Neuronal stem cell (in vitro differentiated cells): ENCODE results near the gene SSX3.
"Not testable (repeated sequence)": the region's sequence is repeated elsewhere in the genome, so short reads cannot be mapped to it uniquely, and the experiment has no call there.

Experiments
- DNase-seq: peaks from one replicate; pipeline ENCODE4 v3.0.0-alpha.2; 2013; ENCODE audit warnings: low spot score
- H2AFZ ChIP-seq: one replicate; pipeline ENCODE4 v1.6.1; 2013; ENCODE audit warnings: mild to moderate bottlenecking, low read length, inconsistent platforms
- H2AK5ac ChIP-seq: 2 replicates; pipeline ENCODE4 v1.6.1; 2013; ENCODE audit warnings: low read depth, mild to moderate bottlenecking, inconsistent platforms, low read length, moderate library complexity, mixed read lengths
- H2BK120ac ChIP-seq: 2 replicates; pipeline ENCODE4 v1.6.1; 2013; ENCODE audit warnings: low read depth, mild to moderate bottlenecking, inconsistent platforms, low read length, moderate library complexity, mixed read lengths
- H2BK12ac ChIP-seq: one replicate; pipeline ENCODE4 v1.6.1; 2013; ENCODE audit warnings: low read length, inconsistent platforms
- H2BK15ac ChIP-seq: 2 replicates; pipeline ENCODE4 v1.6.1; 2013; ENCODE audit warnings: mild to moderate bottlenecking, low read length, inconsistent platforms, mixed read lengths
- H2BK5ac ChIP-seq: one replicate; pipeline ENCODE4 v1.6.1; 2013; ENCODE audit warnings: inconsistent platforms, mild to moderate bottlenecking, low read length, moderate library complexity
- H3K14ac ChIP-seq: one replicate; pipeline ENCODE4 v1.6.1; 2013; ENCODE audit warnings: low read length, inconsistent platforms
- H3K18ac ChIP-seq: 2 replicates; pipeline ENCODE4 v1.6.1; 2013; ENCODE audit warnings: low read length, inconsistent platforms
- H3K23ac ChIP-seq: 2 replicates; pipeline ENCODE4 v1.6.1; 2013; ENCODE audit warnings: low read depth, mild to moderate bottlenecking, mixed read lengths, low read length, inconsistent platforms; ENCODE audit not compliant: poor library complexity
- H3K27ac ChIP-seq: replicated peaks from 3 replicates; pipeline ENCODE4 v1.5.1; 2013; ENCODE audit warnings: low read length, inconsistent platforms
- H3K27me3 ChIP-seq, 3 experiments: 2 replicates each; pipeline ENCODE4 v1.6.1; 2013; ENCODE audit warnings: low read length in 3 of 3, mild to moderate bottlenecking in 2 of 3, inconsistent platforms in 1 of 3, low read depth in 1 of 3, mixed read lengths in 1 of 3, moderate library complexity in 1 of 3; ENCODE audit not compliant: control insufficient read depth in 3 of 3, insufficient read depth in 3 of 3
- H3K36me3 ChIP-seq, 2 donors: replicated peaks in 1 of 2; 2 replicates each; pipeline ENCODE4 v1.6.1; 2013; ENCODE audit warnings: low read length in 2 of 2; ENCODE audit not compliant: control insufficient read depth in 2 of 2, insufficient read depth in 2 of 2
- H3K4ac ChIP-seq: 2 replicates; pipeline ENCODE4 v1.6.1; 2013; ENCODE audit warnings: inconsistent platforms, mild to moderate bottlenecking, low read length, moderate library complexity
- H3K4me1 ChIP-seq, 2 donors: 1 replicate in 1 of 2; 2 replicates in 1 of 2; pipeline ENCODE4 v1.6.1; 2013; ENCODE audit warnings: low read length in 2 of 2, low read depth in 1 of 2; ENCODE audit not compliant: control insufficient read depth in 2 of 2, insufficient read depth in 1 of 2
- H3K4me2 ChIP-seq: one replicate; pipeline ENCODE4 v1.6.1; 2013; ENCODE audit warnings: mild to moderate bottlenecking, low read length, inconsistent platforms; ENCODE audit not compliant: insufficient read depth, poor library complexity, severe bottlenecking
- H3K4me3 ChIP-seq, 2 donors: 2 replicates each; pipeline ENCODE4 v1.5.1; 2013; ENCODE audit warnings: low read length in 2 of 2, mild to moderate bottlenecking in 2 of 2, inconsistent platforms in 1 of 2, moderate library complexity in 1 of 2
- H3K79me1 ChIP-seq: one replicate; pipeline ENCODE4 v1.6.1; 2013; ENCODE audit warnings: low read depth, mild to moderate bottlenecking, inconsistent platforms, low read length, moderate library complexity
- H3K9ac ChIP-seq: one replicate; pipeline ENCODE4 v1.6.1; 2013; ENCODE audit warnings: mild to moderate bottlenecking, low read depth, low read length, inconsistent platforms; ENCODE audit not compliant: poor library complexity
- H3K9me3 ChIP-seq, 2 donors: replicated peaks in 1 of 2; 2 replicates each; pipeline versions ENCODE3 to v1.6.1; 2013; ENCODE audit warnings: low read length in 2 of 2, mild to moderate bottlenecking in 2 of 2, inconsistent platforms in 1 of 2, low read depth in 1 of 2, mixed read lengths in 1 of 2, moderate library complexity in 1 of 2; ENCODE audit not compliant: control insufficient read depth in 2 of 2, insufficient read depth in 1 of 2
- H4K8ac ChIP-seq: one replicate; pipeline ENCODE4 v1.6.1; 2013; ENCODE audit warnings: low read depth, mild to moderate bottlenecking, inconsistent platforms, low read length, moderate library complexity
- H4K91ac ChIP-seq: one replicate; pipeline ENCODE4 v1.6.1; 2013; ENCODE audit warnings: low read length, low read depth, mild to moderate bottlenecking, inconsistent platforms; ENCODE audit not compliant: poor library complexity
- WGBS, 2 donors: extraction: QIAGEN DNeasy Blood & Tissue Kit; methylation state at CpG; one replicate each; pipeline ENCODE4 v1.1.7; 2013; ENCODE audit warnings: missing lambda C conversion rate in 2 of 2, mixed read lengths in 1 of 2; ENCODE audit not compliant: insufficient read length in 2 of 2, insufficient replicate concordance in 1 of 2; ENCODE audit errors: extremely low coverage in 2 of 2; 5-methylcytosine and 5-hydroxymethylcytosine counted together

SSX3 gene

DNA sequence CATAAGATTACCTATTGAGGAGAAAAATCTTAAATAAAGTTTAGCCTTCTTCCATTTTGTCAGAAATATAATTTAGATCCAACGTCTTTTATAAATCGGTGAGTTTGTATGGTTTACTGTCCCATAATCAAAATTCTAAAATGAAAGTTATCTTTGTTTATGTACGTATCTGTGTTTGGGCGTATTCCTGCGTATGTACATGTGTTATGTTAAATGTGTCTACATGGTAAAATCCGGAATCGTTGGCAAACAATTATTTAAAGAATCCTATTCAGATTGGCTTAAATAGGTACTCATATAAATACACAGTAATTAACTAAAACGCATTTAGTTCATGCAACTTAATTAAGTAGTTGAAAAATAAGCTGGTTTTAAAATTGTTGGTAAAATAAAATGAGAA, 13.9 kb upstream of the SSX3 start:
- H3K4ac ChIP-seq, H3K79me1 ChIP-seq, DNase-seq, H2BK12ac ChIP-seq, H4K8ac ChIP-seq, H2BK15ac ChIP-seq, H2BK120ac ChIP-seq, H3K4me3 ChIP-seq, H3K27me3 ChIP-seq, H3K4me1 ChIP-seq, H2BK5ac ChIP-seq, H3K36me3 ChIP-seq, H2AFZ ChIP-seq, H3K18ac ChIP-seq, H3K9me3 ChIP-seq, H2AK5ac ChIP-seq, H3K4me2 ChIP-seq, H3K9ac ChIP-seq, H3K14ac ChIP-seq, H3K27ac ChIP-seq, H4K91ac ChIP-seq, H3K23ac ChIP-seq: not testable (repeated sequence)
- no CpG with 5 or more reads among the region's 8 CpGs for WGBS, 2 donors

DNA sequence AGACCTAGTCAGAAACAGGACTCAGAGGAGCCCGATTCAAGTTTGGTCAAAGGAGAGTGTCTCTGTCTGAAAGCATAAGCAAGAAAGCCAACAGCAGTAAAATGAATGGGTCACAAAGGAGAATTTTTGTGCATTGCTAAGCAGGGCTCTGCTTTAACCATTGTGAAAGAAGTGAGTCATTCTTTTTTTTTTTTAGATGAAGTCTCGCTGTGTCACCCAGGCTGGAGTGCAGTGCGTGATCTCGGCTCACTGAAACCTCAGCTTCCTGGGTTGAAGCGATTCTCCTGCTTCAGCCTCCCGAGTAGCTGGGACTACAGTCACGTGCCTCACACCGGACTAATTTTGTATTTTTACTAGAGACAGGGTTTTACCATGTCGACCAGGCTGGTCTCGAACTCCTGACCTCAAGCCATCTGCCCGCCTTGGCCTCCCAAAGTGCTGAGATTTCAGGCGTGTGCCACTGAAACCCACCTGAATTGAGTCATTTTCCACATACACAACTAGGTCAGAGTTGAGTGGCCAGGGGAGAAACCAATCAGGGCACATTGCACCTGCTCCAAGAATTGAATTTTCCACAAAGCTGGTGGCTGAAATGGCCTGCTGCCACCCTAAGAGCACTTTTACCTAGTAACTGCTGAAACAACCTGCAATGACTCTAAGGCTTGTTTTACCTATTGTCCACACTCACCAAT, 11.4 kb upstream of the SSX3 start:
- H3K4ac ChIP-seq, H4K91ac ChIP-seq, H3K9me3 ChIP-seq, H3K23ac ChIP-seq, H3K9ac ChIP-seq, H3K4me3 ChIP-seq, H2AK5ac ChIP-seq, H2BK5ac ChIP-seq, H2BK12ac ChIP-seq, H3K79me1 ChIP-seq, H3K27me3 ChIP-seq, DNase-seq, H2BK15ac ChIP-seq, H3K18ac ChIP-seq, H3K4me1 ChIP-seq, H3K36me3 ChIP-seq, H4K8ac ChIP-seq, H3K27ac ChIP-seq, H3K4me2 ChIP-seq, H2AFZ ChIP-seq, H3K14ac ChIP-seq, H2BK120ac ChIP-seq: not testable (repeated sequence)
- WGBS, 2 donors: no CpG with 5 or more reads among the region's 12 CpGs

DNA sequence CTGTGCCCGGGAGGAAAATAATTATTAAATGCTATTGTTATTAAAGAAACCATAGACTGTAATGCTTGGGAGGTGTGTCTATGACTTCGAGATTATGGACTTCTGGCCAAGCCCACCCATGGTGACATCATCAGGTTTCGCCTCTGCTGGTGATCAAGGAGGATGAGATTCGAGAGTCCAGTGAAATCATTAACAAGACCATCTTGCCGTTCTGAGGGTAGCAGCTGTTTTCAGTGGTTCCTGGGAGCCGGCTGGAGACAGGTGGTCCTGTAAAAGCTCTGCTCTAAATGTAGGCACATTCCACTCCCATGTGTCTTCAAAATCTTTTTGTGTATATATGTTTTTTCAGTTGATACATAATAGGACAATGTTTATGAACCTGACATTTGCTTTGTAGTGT, 2.8 kb upstream of the SSX3 start:
- H2BK12ac ChIP-seq, H3K9me3 ChIP-seq, H3K27me3 ChIP-seq, H3K9ac ChIP-seq, H2BK15ac ChIP-seq, H3K36me3 ChIP-seq, H3K27ac ChIP-seq, H3K14ac ChIP-seq, H3K4me1 ChIP-seq, H2BK5ac ChIP-seq, DNase-seq, H2BK120ac ChIP-seq, H4K91ac ChIP-seq, H2AFZ ChIP-seq, H2AK5ac ChIP-seq, H3K4ac ChIP-seq, H4K8ac ChIP-seq, H3K4me3 ChIP-seq, H3K79me1 ChIP-seq, H3K18ac ChIP-seq, H3K4me2 ChIP-seq, H3K23ac ChIP-seq: not testable (repeated sequence)
- WGBS, 2 donors: no CpG with 5 or more reads among the region's 6 CpGs

DNA sequence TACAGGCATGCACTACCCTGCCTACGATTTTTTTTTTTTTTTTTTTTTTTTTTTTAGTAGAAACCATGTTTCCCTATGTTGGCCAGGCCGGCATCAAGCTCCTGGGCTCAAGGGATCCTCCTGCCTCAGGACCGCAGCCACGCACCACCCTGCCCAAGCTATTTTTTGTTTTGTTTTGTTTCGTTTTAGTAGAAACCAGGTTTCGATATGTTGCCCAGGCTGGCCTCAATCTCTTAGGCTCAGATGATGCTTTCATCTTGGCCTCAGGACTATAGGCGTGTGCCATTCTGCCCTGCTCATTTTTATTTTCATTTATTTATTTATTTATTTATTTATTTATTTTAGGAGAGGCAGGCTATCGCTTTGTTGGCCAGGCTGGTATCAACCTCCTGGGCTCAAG, 1.2 kb upstream of the SSX3 start:
- H2BK15ac ChIP-seq: no peak overlapping the region
- no peak overlapping the region for H2BK5ac ChIP-seq
- no peaks in the 10 kb centered on the region for H3K9me3 ChIP-seq
- no peak overlapping the region for H3K4ac ChIP-seq
- no peak overlapping the region for H3K18ac ChIP-seq
- H3K4me2 ChIP-seq: no peak overlapping the region
- H3K23ac ChIP-seq: no peak overlapping the region
- H2AK5ac ChIP-seq: no peak overlapping the region
- no peak for DNase-seq
- no peak overlapping the region for H4K8ac ChIP-seq
- no peak overlapping the region for H3K9ac ChIP-seq
- no peaks in the 10 kb centered on the region for H3K27me3 ChIP-seq
- no peak overlapping the region for H4K91ac ChIP-seq
- H2AFZ ChIP-seq: no peak overlapping the region
- H2BK120ac ChIP-seq: no peak overlapping the region
- H3K36me3 ChIP-seq: no peaks in the 10 kb centered on the region
- H3K14ac ChIP-seq: no peak overlapping the region
- no peaks in the 10 kb centered on the region for H3K4me1 ChIP-seq
- H2BK12ac ChIP-seq: no peak overlapping the region
- H3K4me3 ChIP-seq: no peak overlapping the region
- WGBS, 2 donors: no CpG with 5 or more reads among the region's 8 CpGs
- no peak overlapping the region for H3K27ac ChIP-seq
- H3K79me1 ChIP-seq: no peaks in the 10 kb centered on the region
